GM15510 (cell line): ENCODE results near the gene PLXDC1.

Source experiments
- POLR2A ChIP-seq: IDR thresholded peaks from 3 replicates; pipeline ENCODE4 v1.6.1; 2011; ENCODE audit warnings: borderline replicate concordance; ENCODE audit not compliant: insufficient read length; ENCODE audit errors: extremely low read depth

The PLXDC1 gene

DNA sequence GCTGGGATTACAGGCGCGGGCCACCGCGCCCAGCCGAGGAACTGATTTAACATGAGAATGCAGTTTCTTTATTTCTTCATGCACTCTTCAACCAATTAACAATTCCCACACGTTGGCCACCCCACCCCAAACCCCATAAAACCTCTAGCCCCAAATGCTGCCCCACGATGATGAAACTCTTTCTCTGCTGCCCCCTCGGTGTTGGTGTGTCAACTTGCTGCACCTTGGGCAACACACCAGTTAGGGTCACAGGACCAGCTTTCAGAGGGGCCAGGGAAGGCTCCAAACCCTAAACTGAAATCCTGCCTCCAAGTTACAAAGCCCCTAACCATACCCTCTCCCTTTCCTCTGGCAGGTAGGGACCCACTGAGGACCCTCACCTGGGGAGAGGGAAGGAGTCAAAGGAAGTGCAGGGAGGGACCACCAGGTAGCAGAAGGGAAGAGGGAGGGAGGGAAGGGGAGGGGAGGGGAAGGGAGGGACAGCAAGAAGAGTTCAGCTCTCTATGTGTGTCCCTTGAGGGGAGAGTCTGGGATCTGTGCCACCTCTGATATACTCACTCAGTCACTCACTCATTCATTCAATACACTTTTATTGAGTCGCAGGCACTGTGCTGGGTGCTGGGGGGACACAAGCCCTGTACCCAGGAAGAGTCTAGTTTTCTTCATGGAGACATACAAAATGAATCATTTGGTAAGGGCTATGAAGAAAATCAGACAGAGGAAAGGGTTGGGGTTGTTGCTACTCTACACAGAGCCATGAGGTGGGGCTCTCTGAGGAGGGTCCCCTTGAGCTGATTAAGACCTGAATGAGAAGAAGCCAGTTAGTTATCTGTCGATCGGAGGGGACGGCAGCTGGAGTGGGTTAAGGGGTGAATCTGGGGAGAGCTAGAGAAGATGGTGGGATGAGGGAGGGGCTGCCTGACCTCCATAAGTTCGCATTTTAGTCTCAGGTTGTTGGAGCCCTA, 3.9 kb downstream of the PLXDC1 start:
- no peak for TF ChIP-seq POLR2A

DNA sequence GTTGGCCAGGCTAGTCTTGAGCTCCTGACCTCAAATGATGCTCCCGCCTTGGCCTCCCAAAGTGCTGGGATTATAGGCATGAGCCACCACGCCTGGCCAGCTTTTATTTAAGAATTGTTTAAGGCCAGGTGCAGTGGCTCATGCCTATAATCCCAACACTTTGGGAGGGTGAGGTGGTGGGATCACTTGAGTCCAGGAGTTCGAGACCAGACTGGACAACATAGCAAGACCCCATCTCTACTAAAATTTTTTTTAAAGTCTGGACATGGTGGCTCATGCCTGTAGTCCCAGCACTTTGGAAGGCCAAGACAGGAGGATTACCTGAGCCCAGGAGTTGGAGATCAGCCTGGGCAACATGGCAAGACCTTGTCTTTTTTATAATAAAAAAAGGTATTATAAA, 5.2 kb downstream of the PLXDC1 start:
- TF ChIP-seq POLR2A = no peak

DNA sequence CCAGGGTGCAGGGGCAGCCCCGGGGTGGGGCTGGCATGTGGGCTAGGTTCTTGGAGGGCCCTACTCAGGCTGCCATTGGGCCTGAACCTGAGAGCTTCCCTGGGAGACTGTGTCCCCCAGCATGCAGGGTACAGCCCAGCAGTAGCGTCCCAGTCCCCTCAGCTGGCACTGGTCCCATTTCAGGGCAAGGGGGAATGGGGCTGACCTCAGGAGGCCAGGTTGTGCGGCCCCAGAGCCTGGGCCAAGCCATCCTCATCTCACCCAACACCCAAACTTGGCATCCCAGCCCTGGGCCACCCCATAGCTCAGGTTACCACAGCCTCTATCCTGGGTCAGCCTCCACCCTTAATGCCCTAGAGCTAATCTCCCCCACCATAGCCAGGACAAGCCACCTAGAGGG, 6.3 kb downstream of the PLXDC1 start:
- TF ChIP-seq POLR2A = no peak

DNA sequence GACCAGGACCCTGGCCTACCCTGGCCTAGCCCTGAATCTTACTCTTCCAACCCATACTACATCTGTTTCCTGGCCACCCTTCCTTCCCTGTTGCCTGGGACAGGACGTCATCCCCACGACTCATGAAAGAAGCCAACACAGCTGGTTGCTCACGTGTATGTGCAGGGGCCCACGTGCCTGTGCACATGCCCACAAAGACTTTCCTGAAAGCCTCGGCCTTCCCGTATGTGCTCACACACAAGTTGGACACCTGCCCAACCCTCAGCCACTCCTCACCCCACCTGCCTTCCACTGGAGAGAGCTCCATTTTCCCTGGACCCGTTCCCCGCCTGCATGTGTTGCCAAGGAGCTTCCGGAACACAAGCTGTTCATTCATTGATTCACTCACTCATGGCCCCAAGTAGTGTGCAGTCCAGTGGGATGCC, 7.0 kb downstream of the PLXDC1 start:
- no peak for TF ChIP-seq POLR2A

DNA sequence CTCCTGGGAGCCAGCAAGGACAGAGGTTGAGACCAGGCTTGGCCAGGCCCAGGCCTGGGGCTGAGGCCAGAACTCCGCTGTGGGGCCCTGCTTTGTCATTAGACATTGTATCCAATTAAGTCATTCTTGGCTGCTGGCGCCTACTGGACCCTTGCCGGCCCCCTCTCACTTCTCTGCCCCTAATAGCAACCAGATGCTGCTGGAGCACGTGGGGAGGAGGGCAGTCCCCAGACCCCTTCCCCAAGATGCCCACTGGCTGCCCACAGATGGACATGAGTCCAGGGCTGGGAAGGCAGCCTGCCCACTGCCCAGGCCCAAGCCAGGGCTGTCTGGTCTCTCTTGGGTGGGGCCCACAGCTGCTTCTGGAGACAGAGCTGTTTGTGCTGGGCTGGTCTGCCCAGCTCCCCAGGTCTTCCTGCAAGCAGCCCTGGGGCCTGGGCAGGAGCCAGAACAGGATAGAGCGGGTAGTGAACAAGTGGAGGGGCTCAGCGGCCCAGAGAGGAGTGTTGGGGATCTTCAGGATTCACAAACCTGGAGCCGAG, 7.8 kb downstream of the PLXDC1 start:
- TF ChIP-seq POLR2A = no peak

DNA sequence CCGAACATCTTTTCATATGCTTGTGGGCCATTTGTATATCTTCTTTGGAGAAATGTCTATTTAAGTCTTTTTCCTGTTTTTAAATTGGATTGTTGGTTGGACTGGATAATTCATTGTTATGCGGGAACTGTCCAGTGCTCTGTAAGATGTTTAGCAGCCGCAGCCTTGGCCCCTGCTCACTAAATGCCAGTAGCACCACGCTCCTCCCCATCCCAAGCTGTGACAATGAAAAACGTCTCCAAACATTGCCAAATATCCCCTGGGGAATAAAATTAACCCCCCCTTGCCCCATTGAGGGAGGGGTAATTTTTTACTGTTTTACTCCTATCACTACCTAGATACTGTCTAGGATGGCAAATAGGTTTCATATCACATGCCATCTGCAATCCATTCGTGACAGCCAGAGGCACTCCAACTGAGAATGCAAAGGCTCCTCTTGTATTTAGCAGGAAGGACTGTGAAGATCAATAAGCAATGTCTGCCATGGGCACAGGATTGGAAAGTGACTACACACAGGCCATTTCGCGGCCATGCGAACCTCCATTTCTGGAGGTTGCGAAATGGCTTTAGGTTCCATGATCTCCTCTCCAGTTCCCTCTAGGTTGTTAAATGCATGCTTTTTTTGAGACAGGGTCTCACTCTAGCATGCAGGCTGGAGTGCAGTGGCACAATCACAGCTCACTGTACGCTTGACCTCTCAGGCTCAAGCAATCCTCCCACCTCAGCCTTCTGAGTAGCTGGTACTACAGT, 9.3 kb downstream of the PLXDC1 start:
- no peak for TF ChIP-seq POLR2A

DNA sequence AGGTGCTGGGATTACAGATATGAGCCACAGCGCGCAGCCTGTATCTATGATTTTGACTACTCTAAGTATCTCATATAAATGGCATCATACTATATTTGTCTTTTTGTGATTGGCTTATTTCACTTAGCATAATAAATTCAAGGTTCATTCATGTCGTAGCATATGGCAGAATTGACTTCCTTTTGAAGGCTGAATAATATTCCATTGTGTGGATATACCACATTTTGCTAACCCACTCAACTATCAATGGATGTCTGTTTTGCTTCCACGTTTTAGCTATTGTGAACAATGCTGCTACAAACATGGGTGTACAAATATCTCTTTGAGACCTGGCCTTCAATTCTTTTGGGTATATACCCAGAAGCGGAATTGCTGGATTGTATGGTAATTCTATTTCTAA, 10.1 kb downstream of the PLXDC1 start:
- no peak for TF ChIP-seq POLR2A

DNA sequence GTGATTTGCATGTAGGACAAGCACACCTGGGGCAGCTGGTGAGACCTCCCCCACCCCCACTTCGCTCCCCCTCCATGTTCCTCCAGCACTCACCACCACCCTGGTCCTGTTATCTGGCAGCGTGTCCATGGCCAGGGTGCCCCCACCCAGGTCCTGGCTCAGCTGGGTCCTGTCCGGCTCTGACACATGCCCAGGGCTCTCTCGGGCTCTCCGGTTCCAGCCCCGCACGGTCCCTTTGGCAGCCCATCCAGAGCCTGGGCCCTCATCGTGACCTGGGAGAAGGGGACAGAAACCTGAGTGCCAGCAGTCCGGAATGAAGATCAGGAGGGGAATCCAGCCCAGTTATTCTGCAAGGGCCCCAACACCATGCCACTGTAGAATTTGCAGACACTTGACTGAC, 11.9 kb downstream of the PLXDC1 start:
- TF ChIP-seq POLR2A = no peak

DNA sequence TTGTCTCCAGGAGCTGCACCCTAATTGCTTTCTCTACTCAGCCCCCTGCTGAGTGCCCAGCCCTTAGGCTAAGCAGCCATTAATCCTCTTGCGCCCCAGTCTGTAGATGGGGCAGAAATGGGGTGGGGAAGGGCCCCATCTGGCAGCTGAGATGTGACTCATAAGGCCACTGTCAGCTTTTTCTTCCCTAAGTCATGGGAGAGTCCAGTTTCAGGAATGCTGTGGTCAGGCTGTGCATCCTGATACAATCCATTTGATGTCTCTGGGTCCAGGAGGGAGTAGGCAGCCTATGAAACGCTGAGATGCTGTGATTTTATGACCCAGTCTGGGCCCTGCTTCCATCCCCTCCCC, 12.3 kb downstream of the PLXDC1 start:
- TF ChIP-seq POLR2A = no peak

DNA sequence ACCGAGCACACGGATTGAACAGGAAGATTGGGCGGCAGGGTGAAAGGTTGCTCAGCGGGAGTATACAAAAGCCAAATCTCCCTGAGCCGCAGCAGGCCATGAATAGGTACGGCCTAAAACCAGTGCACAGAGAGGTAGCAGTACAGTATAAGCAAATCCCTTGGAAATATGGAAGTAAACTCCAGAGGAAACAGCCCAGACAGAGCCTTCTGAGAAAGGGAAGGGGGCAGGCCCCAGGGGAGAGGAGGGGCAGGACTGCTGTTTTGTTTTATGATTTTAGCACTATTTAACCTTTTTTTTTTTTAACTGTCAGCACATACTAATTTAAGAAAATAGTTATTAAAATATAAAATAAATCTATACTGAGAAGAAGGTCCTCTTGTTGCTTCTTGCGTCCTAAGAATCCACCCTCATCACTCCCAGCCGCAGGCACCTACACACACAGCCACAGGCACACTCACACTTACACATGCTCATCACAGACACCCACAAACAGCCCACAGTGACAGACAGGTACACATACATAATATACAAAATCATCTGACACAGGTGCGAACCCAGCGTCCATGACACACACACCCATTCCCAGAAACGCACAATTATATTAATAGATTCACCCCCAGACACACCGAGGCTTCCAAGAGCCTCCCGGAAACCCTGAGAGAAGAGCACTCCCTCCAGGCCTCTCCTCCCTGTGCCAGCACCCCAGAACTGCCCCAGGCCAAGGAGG, 12.8 kb downstream of the PLXDC1 start:
- TF ChIP-seq POLR2A = no peak

DNA sequence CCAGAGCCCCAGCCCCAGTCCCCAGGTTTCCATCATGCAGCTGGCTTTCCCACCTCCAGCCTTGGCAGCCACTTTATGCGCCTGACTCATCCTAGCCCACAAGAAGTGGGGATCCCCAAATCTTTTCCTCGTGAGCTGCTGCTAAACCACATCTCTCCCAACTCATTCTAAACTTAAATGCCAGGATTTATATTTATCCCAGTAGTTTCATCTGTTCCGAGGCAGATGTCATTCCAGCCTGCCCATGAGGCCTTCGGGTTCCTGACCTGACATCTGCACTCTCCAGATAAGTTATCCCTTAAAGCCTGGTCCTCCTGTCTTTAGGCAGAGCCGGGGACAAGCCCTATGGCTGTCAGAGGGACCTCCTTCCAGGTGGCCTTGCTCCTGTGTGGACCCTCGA, 16.6 kb downstream of the PLXDC1 start:
- TF ChIP-seq POLR2A = no peak

DNA sequence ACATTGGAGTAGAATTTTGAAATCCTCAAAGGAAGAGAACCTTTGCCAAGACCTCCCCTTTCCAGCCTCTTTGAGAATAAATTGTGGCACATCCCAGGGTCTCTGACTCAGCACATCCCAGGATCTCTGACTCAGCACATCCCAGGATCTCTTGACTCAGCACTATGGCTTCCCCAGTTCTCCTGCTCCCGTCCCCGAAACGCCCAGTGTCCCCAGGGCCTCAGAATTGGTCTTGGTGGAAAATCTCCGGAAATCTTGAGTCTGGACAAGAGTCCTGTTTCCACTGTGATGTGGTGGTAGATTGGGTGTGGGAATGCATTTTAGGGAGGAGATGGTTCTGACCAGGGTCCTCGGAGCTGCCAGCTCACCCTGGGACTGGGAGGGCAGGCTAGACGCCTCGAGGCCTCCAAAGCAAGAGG, 19.2 kb downstream of the PLXDC1 start:
- TF ChIP-seq POLR2A = no peak

DNA sequence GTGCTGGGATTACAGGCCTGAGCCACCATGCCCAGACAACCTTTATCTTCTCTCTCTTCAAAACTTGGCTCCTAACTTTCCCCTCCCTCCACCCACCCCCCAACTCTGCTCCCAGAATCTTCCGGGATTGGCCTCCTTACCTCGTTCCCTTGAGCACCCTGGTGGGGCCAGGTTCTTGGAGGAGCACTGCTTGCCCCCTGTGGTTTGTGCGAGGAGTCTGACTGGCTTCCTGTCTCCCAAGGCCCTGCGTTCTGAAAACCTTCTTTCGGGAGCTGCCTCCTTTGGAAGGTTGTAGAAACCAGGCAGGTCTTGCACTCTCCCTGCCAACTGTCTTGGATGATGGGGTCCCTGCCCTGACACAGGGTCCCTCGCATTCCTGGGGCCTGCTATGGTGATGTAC, 19.8 kb downstream of the PLXDC1 start:
- TF ChIP-seq POLR2A = no peak

DNA sequence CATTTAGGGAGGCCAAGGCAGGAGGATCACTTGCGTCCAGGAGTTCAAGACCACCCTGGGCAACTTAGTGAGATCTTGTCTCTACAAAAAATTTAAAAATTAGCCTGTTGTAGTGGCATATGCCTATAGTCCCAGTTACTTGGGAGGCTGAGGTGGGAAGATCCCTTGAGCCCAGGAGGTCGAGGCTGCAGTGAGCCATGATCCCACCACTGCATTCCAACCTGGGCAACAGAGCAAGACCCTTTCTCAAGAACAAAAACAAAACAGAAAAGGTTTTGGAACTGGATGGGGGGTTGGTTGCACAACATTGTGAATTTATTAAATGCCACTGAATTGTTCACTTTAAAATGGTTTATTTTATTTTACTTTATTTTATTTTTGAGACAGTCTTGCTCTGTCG, 21.2 kb downstream of the PLXDC1 start:
- no peak for TF ChIP-seq POLR2A

DNA sequence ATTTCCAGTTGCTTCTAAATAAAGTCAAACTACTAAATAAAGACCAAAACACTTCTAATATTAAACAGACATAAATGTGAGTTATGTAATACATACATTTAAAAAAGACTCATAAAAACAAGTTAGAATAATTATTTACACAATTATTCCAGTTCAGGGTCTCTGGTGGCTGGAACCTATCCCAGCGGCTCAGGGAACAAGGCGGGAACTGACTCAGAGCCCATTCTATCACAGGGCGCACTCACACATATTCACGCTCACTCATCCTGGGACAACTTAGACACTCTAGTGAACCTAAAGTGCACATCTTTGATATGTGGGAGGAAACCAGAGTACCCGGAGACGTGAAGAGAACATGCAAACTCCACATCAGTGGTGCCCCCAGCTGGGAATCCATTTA, 25.0 kb downstream of the PLXDC1 start:
- no peak for TF ChIP-seq POLR2A
